ENCODE measurements around the gene CCDC194. TPM values are rescaled to one million over a fixed set of nuclear protein-coding genes. Genes with fewer than 3 reads are reported as not detected.

The CCDC194 gene
- total and polyA plus RNA-seq, 4 donors = 0.12 to 0.50 TPM; not detected in 2

GRCh38 chr19:17420475-17420924 is 26.5 kb upstream of the CCDC194 start:
- H3K27me3 ChIP-seq (ENCODE audit: control insufficient read depth in 4 of 4, insufficient read depth in 4 of 4, low read length in 3 of 4) = no peaks in the 10 kb centered on the region
- peak overlapping the region in 1 of 2 donors; percentile 39 for H3K9ac ChIP-seq (ENCODE audit: low read depth in 1 of 2, low read length in 2 of 2)
- peak overlapping the region; percentile 71 to 94 (median 91) for H3K4me3 ChIP-seq (ENCODE audit: low read depth in 1 of 3, low read length in 3 of 3)
- DNase-seq (ENCODE audit: low spot score) = no peak
- TF ChIP-seq RAD21 (IDR thresholded peaks at IDR 0.05) = peak; percentile 37
- TF ChIP-seq RXRA (IDR thresholded peaks at IDR 0.05) = peak in 1 of 2 donors; percentile 53
- no peak for TF ChIP-seq JUND (IDR thresholded peaks at IDR 0.05)
- peak overlapping the region in 1 of 2 donors; percentile 14 for H3K27ac ChIP-seq (ENCODE audit: low read depth in 1 of 2, low read length in 2 of 2)
- H3K4me1 ChIP-seq (ENCODE audit: control insufficient read depth in 4 of 4, insufficient read depth in 4 of 4, low read length in 3 of 4) = peaks cover 0 to 13% (median 8%) of the 10 kb centered on the region in 4 donors
- H3K36me3 ChIP-seq (ENCODE audit: control insufficient read depth in 4 of 4, insufficient read depth in 3 of 4, low read depth in 1 of 4, low read length in 3 of 4) = peaks cover 0 to 4% (median 2%) of the 10 kb centered on the region in 4 donors
- 12% methylated on average over 25 of the region's 25 CpGs for WGBS
- H3K9me3 ChIP-seq (ENCODE audit: control insufficient read depth in 4 of 4, low read length in 3 of 4) = no peaks in the 10 kb centered on the region

GRCh38 chr19:17419621-17420474 is 25.9 kb upstream of the CCDC194 start, which contains the start of gene MVB12A:
Gene MVB12A, plus strand, starts transcription at chr19:17420047. Its CDS starts 89 bp downstream, at chr19:17420136.
- Histone ChIP-seq H3K27ac (ENCODE audit: low read depth in 1 of 2, low read length in 2 of 2) (peak within 1 kb of the TSS; percentile 77 to 81), H3K9ac (ENCODE audit: low read depth in 1 of 2, low read length in 2 of 2) (peak within 1 kb of the TSS; percentile 24 to 39), H3K4me3 (ENCODE audit: low read depth in 1 of 3, low read length in 3 of 3) (peak within 1 kb of the TSS; percentile 71 to 94 (median 91)), H3K27me3 (ENCODE audit: control insufficient read depth in 4 of 4, insufficient read depth in 4 of 4, low read length in 3 of 4) (no peaks in the 10 kb centered on the region), H3K36me3 (ENCODE audit: control insufficient read depth in 4 of 4, insufficient read depth in 3 of 4, low read depth in 1 of 4, low read length in 3 of 4) (peaks cover 0 to 7% (median 2%) of the 10 kb centered on the region in 4 donors), H3K4me1 (ENCODE audit: control insufficient read depth in 4 of 4, insufficient read depth in 4 of 4, low read length in 3 of 4) (peaks cover 0 to 13% (median 8%) of the 10 kb centered on the region in 4 donors), H3K9me3 (ENCODE audit: control insufficient read depth in 4 of 4, low read length in 3 of 4) (no peaks in the 10 kb centered on the region)
- WGBS = 1% methylated on average over 85 of the region's 85 CpGs
- peak; percentile 26 for TF ChIP-seq FOXA1 (IDR thresholded peaks at IDR 0.05)
- peak; percentile 87 for TF ChIP-seq SP1 (IDR thresholded peaks at IDR 0.05)
- TF ChIP-seq RXRA (IDR thresholded peaks at IDR 0.05) = peak; percentile 31 to 33
- TF ChIP-seq HNF4A (conservative IDR thresholded peaks at IDR 0.05) = peak; percentile 7 to 28
- TF ChIP-seq GABPA (IDR thresholded peaks at IDR 0.05 in 1 of 2, conservative IDR thresholded peaks at IDR 0.05 in 1 of 2) = peak; percentile 98 to 99
- TF ChIP-seq JUND (IDR thresholded peaks at IDR 0.05) = peak in 1 of 2 donors; percentile 24
- TF ChIP-seq YY1 (IDR thresholded peaks at IDR 0.05) = peak; percentile 96
- TF ChIP-seq MAX (IDR thresholded peaks at IDR 0.05) = peak; percentile 87
- no peak for TF ChIP-seq CTCF (IDR thresholded peaks at IDR 0.05; ENCODE audit: low read depth, low read length, missing input control)
- TF ChIP-seq ATF3 (IDR thresholded peaks at IDR 0.05) = peak; percentile 28
- no peak for TF ChIP-seq FOXA2 (IDR thresholded peaks at IDR 0.05)
- TF ChIP-seq EGR1 (IDR thresholded peaks at IDR 0.05; ENCODE audit: low read depth in 2 of 2) = peak in 1 of 2 donors; percentile 86
- peak; percentile 12 to 47 for TF ChIP-seq RAD21 (IDR thresholded peaks at IDR 0.05)
- TF ChIP-seq NR2F2 (IDR thresholded peaks at IDR 0.05) = peak; percentile 94
- no peak for TF ChIP-seq HNF4G (IDR thresholded peaks at IDR 0.05)
- TF ChIP-seq TAF1 (conservative IDR thresholded peaks at IDR 0.05) = peak; percentile 70
- peak; percentile 82 for TF ChIP-seq REST (IDR thresholded peaks at IDR 0.05)
- peak; percentile 72 for TF ChIP-seq ZBTB33 (IDR thresholded peaks at IDR 0.05)
- DNase-seq (ENCODE audit: low spot score) = peak; percentile 95
